SK-N-SH (cell line): Measurements from ENCODE around the gene PAWR. TPM values are rescaled to one million over a fixed set of nuclear protein-coding genes. Genes with fewer than 3 reads are reported as not detected.

Source experiments
- CTCF ChIA-PET: fragments of 300-600, 350-600 bp; formaldehyde crosslinking; extraction: SDS; loops from one replicate; lab custom pipeline; 2021; lab: Yijun Ruan, JAX
- POLR2A ChIA-PET: fragments of 350-600 bp; sonication (Branson Sonifier 250); formaldehyde crosslinking; extraction: SDS; loops from one replicate; lab custom pipeline; 2020; ENCODE audit warnings: antibody characterized with exemption, inconsistent platforms; lab: Yijun Ruan, JAX
- DNase-seq: peaks from one replicate; pipeline ENCODE4 v3.0.0; 2012
- H2AFZ ChIP-seq: fragments of 200-600 bp; sonication (generic); 2 replicates; pipeline ENCODE4 v1.8.1; 2016; ENCODE audit warnings: antibody characterized with exemption, mild to moderate bottlenecking, low read depth
- H3F3A ChIP-seq: fragments of 200-600 bp; sonication (generic); replicated peaks from 2 replicates; pipeline ENCODE3; 2016; ENCODE audit warnings: antibody characterized with exemption, mild to moderate bottlenecking; ENCODE audit not compliant: insufficient read depth
- H3K27ac ChIP-seq, 2 experiments: fragments of 200-500 bp in 1 of 2; fragments of 200-600 bp in 1 of 2; sonication (Bioruptor generic) in 1 of 2; sonication (generic), shearing (Covaris generic) in 1 of 2; 2 replicates each; pipeline versions ENCODE4 v1.5.1 to v1.6.1; 2014 to 2016; ENCODE audit warnings: low read depth in 2 of 2, inconsistent platforms in 1 of 2, low read length in 1 of 2, mild to moderate bottlenecking in 1 of 2, mixed read lengths in 1 of 2
- H3K27me3 ChIP-seq: fragments of 200-600 bp; sonication (generic), shearing (Covaris generic); 2 replicates; pipeline ENCODE4 v1.6.1; 2016; ENCODE audit warnings: mixed run types; ENCODE audit not compliant: insufficient read depth
- H3K36me3 ChIP-seq, 2 experiments: fragments of 200-500 bp in 1 of 2; fragments of 200-600 bp in 1 of 2; sonication (Bioruptor generic) in 1 of 2; sonication (generic) in 1 of 2; replicated peaks in 1 of 2; 2 replicates each; pipeline versions ENCODE3 to v1.5.1; 2014 to 2016; ENCODE audit warnings: low read length in 1 of 2, mild to moderate bottlenecking in 1 of 2; ENCODE audit not compliant: insufficient read depth in 2 of 2, control insufficient read depth in 1 of 2
- H3K4me1 ChIP-seq, 2 experiments: fragments of 200-500 bp in 1 of 2; fragments of 200-600 bp in 1 of 2; sonication (Bioruptor generic) in 1 of 2; sonication (generic), shearing (Covaris generic) in 1 of 2; 2 replicates each; pipeline versions ENCODE4 v1.5.1 to v1.6.1; 2014 to 2016; ENCODE audit warnings: low read depth in 1 of 2, low read length in 1 of 2, mixed run types in 1 of 2; ENCODE audit not compliant: insufficient read depth in 2 of 2, control insufficient read depth in 1 of 2
- H3K4me2 ChIP-seq: fragments of 200-600 bp; sonication (generic), shearing (Covaris generic); 2 replicates; pipeline ENCODE4 v1.6.1; 2017; ENCODE audit warnings: mixed run types
- H3K4me3 ChIP-seq, 2 experiments: fragments of 200-500 bp in 1 of 2; fragments of 200-600 bp in 1 of 2; sonication (Bioruptor generic) in 1 of 2; sonication (generic), shearing (Covaris generic) in 1 of 2; 2 replicates each; pipeline versions ENCODE4 v1.5.1 to v1.8.1; 2014 to 2016; ENCODE audit warnings: low read depth in 2 of 2, inconsistent platforms in 1 of 2, low read length in 1 of 2, mild to moderate bottlenecking in 1 of 2, mixed read lengths in 1 of 2, moderate library complexity in 1 of 2
- H3K79me2 ChIP-seq: fragments of 200-600 bp; sonication (generic); 2 replicates; pipeline ENCODE4 v1.8.1; 2017; ENCODE audit warnings: mild to moderate bottlenecking; ENCODE audit not compliant: insufficient read depth
- H3K9ac ChIP-seq: fragments of 200-600 bp; sonication (generic); 2 replicates; pipeline ENCODE4 v1.6.1; 2017; ENCODE audit warnings: mixed run types
- H3K9me2 ChIP-seq: fragments of 200-600 bp; sonication (generic); 2 replicates; pipeline ENCODE4 v1.6.1; 2017; ENCODE audit warnings: mixed run types
- H3K9me3 ChIP-seq: fragments of 200-600 bp; sonication (generic); 2 replicates; pipeline ENCODE4 v1.6.1; 2017; ENCODE audit warnings: mixed run types, mild to moderate bottlenecking, moderate library complexity
- H4K20me1 ChIP-seq: fragments of 200-600 bp; sonication (generic); 2 replicates; pipeline ENCODE4 v1.6.1; 2017; ENCODE audit warnings: mild to moderate bottlenecking, mixed run types; ENCODE audit not compliant: insufficient read depth
- CHD2 ChIP-seq: fragments of 150-350 bp; IDR thresholded peaks from 2 replicates; pipeline ENCODE4 v1.6.1; 2018; ENCODE audit warnings: low read length; ENCODE audit not compliant: partially characterized antibody
- EZH2phosphoT487 ChIP-seq: fragments of 200-600 bp; sonication (generic); IDR thresholded peaks from 2 replicates; pipeline ENCODE4 v1.6.1; 2017; ENCODE audit warnings: low read depth, mixed run types, mild to moderate bottlenecking, antibody characterized with exemption, moderate library complexity, borderline replicate concordance
- FOXJ3 ChIP-seq: sonication (generic); formaldehyde crosslinking; IDR thresholded peaks from 2 replicates; pipeline ENCODE4 v1.5.1; 2020; ENCODE audit warnings: mild to moderate bottlenecking, missing genetic modification reagents
- FOXM1 ChIP-seq: IDR thresholded peaks from 2 replicates; pipeline ENCODE4 v1.4.0; 2012; ENCODE audit warnings: low read depth, mild to moderate bottlenecking
- JUND ChIP-seq: IDR thresholded peaks from 2 replicates; pipeline ENCODE4 v1.4.0; 2012
- NFIC ChIP-seq: IDR thresholded peaks from 2 replicates; pipeline ENCODE4 v1.4.0; 2012; ENCODE audit warnings: borderline replicate concordance
- RAD21 ChIP-seq: IDR thresholded peaks from 2 replicates; pipeline ENCODE4 v1.6.1; 2012; ENCODE audit warnings: mild to moderate bottlenecking, low read length
- RCOR1 ChIP-seq: fragments of 150-350 bp; IDR thresholded peaks from 2 replicates; pipeline ENCODE4 v1.6.1; 2017; ENCODE audit warnings: antibody characterized with exemption, low read length
- RFX5 ChIP-seq: IDR thresholded peaks from 2 replicates; pipeline ENCODE4 v1.6.1; 2012; ENCODE audit warnings: mild to moderate bottlenecking, improper control_type of control experiment, low read length
- SIN3A ChIP-seq: IDR thresholded peaks from 2 replicates; pipeline ENCODE4 v1.6.1; 2012; ENCODE audit warnings: low read depth, mild to moderate bottlenecking, low read length, moderate library complexity, borderline replicate concordance
- WGBS: methylation state at CpG from one replicate; pipeline ENCODE4 v1.1.6; 2017; ENCODE audit warnings: low lambda C conversion rate; 5-methylcytosine and 5-hydroxymethylcytosine counted together
- polyA plus RNA-seq, 3 experiments: library from polyadenylated mRNA; depleted of rRNA; stranded (reverse); fragments of >200 nt; gene quantifications; 2 replicates each; pipeline ENCODE4 v1.2.3, GENCODE V29; 2012
- TF ChIP-seq, protein P1 (sequence below): IDR thresholded peaks from 2 replicates; pipeline ENCODE4 v1.4.0; 2012; ENCODE audit warnings: low read depth, borderline replicate concordance
- TF ChIP-seq, protein P2 (sequence below): IDR thresholded peaks from 2 replicates; pipeline ENCODE4 v1.4.0; 2012; ENCODE audit warnings: low read depth, borderline replicate concordance
- TF ChIP-seq, protein P3 (sequence below): IDR thresholded peaks from 2 replicates; pipeline ENCODE4; 2012
- TF ChIP-seq, protein P4 (sequence below): fragments of 200-600 bp; sonication (generic); IDR thresholded peaks from 2 replicates; pipeline ENCODE4 v1.6.1; 2017; ENCODE audit warnings: antibody characterized with exemption, mild to moderate bottlenecking, moderate library complexity

PAWR gene
- polyA plus RNA-seq, 1 of the 3 experiments (the other 2 are of a cell fraction) = 1.8 TPM

DNA sequence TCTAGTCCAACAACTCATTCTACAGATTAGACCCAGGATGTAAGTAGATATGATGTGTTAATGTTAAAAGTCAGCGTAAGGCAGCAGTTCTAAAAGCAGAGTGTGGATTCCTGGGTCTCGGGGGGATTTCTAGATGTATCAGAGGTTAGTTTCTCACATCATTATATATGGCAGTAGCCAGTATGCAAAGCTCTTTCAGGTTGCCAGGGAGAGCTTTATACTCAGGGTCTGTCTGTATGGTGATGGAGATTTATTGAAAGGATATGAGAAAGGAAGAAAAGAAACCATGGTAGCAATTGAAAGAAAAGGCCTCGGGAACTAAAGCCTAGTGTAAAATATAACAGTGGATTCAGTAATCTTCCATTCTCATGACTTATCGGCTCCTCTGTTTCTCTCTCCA, 26.2 kb upstream of the PAWR start:
- H3K9me2 ChIP-seq = no peaks in the 10 kb centered on the region
- no peak for TF ChIP-seq FOXJ3 (CRISPR knock-in tag)
- TF ChIP-seq, protein P1, sequence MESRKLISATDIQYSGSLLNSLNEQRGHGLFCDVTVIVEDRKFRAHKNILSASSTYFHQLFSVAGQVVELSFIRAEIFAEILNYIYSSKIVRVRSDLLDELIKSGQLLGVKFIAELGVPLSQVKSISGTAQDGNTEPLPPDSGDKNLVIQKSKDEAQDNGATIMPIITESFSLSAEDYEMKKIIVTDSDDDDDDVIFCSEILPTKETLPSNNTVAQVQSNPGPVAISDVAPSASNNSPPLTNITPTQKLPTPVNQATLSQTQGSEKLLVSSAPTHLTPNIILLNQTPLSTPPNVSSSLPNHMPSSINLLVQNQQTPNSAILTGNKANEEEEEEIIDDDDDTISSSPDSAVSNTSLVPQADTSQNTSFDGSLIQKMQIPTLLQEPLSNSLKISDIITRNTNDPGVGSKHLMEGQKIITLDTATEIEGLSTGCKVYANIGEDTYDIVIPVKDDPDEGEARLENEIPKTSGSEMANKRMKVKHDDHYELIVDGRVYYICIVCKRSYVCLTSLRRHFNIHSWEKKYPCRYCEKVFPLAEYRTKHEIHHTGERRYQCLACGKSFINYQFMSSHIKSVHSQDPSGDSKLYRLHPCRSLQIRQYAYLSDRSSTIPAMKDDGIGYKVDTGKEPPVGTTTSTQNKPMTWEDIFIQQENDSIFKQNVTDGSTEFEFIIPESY = no peak
- TF ChIP-seq FOXM1 = no peak
- TF ChIP-seq, protein P2, sequence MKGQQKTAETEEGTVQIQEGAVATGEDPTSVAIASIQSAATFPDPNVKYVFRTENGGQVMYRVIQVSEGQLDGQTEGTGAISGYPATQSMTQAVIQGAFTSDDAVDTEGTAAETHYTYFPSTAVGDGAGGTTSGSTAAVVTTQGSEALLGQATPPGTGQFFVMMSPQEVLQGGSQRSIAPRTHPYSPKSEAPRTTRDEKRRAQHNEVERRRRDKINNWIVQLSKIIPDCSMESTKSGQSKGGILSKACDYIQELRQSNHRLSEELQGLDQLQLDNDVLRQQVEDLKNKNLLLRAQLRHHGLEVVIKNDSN = no peak
- TF ChIP-seq SIN3A = no peak
- TF ChIP-seq JUND = no peak
- no peak for TF ChIP-seq RAD21
- TF ChIP-seq, protein P3, sequence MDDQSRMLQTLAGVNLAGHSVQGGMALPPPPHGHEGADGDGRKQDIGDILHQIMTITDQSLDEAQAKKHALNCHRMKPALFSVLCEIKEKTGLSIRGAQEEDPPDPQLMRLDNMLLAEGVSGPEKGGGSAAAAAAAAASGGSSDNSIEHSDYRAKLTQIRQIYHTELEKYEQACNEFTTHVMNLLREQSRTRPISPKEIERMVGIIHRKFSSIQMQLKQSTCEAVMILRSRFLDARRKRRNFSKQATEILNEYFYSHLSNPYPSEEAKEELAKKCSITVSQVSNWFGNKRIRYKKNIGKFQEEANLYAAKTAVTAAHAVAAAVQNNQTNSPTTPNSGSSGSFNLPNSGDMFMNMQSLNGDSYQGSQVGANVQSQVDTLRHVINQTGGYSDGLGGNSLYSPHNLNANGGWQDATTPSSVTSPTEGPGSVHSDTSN = no peak
- TF ChIP-seq RCOR1 = no peak
- TF ChIP-seq, protein P4, sequence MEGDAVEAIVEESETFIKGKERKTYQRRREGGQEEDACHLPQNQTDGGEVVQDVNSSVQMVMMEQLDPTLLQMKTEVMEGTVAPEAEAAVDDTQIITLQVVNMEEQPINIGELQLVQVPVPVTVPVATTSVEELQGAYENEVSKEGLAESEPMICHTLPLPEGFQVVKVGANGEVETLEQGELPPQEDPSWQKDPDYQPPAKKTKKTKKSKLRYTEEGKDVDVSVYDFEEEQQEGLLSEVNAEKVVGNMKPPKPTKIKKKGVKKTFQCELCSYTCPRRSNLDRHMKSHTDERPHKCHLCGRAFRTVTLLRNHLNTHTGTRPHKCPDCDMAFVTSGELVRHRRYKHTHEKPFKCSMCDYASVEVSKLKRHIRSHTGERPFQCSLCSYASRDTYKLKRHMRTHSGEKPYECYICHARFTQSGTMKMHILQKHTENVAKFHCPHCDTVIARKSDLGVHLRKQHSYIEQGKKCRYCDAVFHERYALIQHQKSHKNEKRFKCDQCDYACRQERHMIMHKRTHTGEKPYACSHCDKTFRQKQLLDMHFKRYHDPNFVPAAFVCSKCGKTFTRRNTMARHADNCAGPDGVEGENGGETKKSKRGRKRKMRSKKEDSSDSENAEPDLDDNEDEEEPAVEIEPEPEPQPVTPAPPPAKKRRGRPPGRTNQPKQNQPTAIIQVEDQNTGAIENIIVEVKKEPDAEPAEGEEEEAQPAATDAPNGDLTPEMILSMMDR = no peak
- no peak for TF ChIP-seq CHD2
- TF ChIP-seq NFIC = no peak
- TF ChIP-seq RFX5 = no peak
- TF ChIP-seq EZH2phosphoT487 = no peak
- TF ChIP-seq, all 33 proteins: peak for 0
- Histone ChIP-seq H3K4me1 (no peaks in the 10 kb centered on the region), H2AFZ (no peak overlapping the region), H3K79me2 (no peaks in the 10 kb centered on the region), H3K36me3 (no peaks in the 10 kb centered on the region), H3K27me3 (peaks cover 5% of the 10 kb centered on the region; the same call in 1 of the 2 replicates), H3K4me3 (no peak overlapping the region), H3K27ac (no peak overlapping the region), H3K9me3 (no peaks in the 10 kb centered on the region), H3K4me2 (no peak overlapping the region), H3F3A (no peaks in the 10 kb centered on the region), H4K20me1 (no peaks in the 10 kb centered on the region), H3K9ac (no peak overlapping the region)
- 46% methylated on average over 4 of the region's 4 CpGs for WGBS
- POLR2A ChIA-PET = no interaction called here
- CTCF ChIA-PET = interaction anchor here (0.6 kb wide), 1 partner anchor 223 kb away, joined by 3 read pairs; no protein-coding TSS in a partner anchor
- no peak for DNase-seq
